Astrocyte (in vitro differentiated cells and primary cell): ENCODE results near the gene SLC43A3.

Experiments used
- CTCF ChIP-seq: IDR thresholded peaks from 2 replicates; pipeline ENCODE4 v1.5.1; 2011; ENCODE audit warnings: low read depth, mild to moderate bottlenecking, inconsistent platforms, low read length, moderate library complexity; ENCODE audit not compliant: insufficient read depth
- EZH2 ChIP-seq: IDR thresholded peaks from 2 replicates; pipeline ENCODE4 v1.6.1; 2012; ENCODE audit warnings: mild to moderate bottlenecking, low read length, inconsistent platforms; ENCODE audit not compliant: insufficient read depth

GRCh38 chr11:57395905-57396623, 30.9 kb downstream of the SLC43A3 start:
- TF ChIP-seq CTCF (no peak), EZH2 (no peak)
